ENCODE measurements around the gene ZNF496. TPM values are rescaled to one million over a fixed set of nuclear protein-coding genes. Genes with fewer than 3 reads are reported as not detected.

Gene ZNF496
- total RNA-seq, 1 donor from 2014 or later, result 30.3 TPM

GRCh38 chr1:247294282-247294681 is 37.4 kb downstream of the ZNF496 start:
- Histone ChIP-seq H2AFZ (ENCODE audit: low read depth, low read length) (no peak overlapping the region), H3K4me3 (ENCODE audit: insufficient read depth, low read depth, low read length) (peak overlapping the region; percentile 21), H3K36me3 (ENCODE audit: insufficient read depth, low read length) (peaks cover 5% of the 10 kb centered on the region), H3K4me2 (ENCODE audit: low read length) (peak overlapping the region; percentile 73), H3K27ac (ENCODE audit: low read depth, low read length) (no peak overlapping the region), H3K9me3 (ENCODE audit: insufficient read depth, low read depth, low read length) (no peaks in the 10 kb centered on the region), H3K9ac (ENCODE audit: low read length) (no peak overlapping the region), H3K4me1 (ENCODE audit: insufficient read depth, low read length) (peaks cover 26% of the 10 kb centered on the region), H3K27me3 (ENCODE audit: insufficient read depth, low read length) (no peaks in the 10 kb centered on the region), H3K79me2 (ENCODE audit: insufficient read depth, low read length) (no peaks in the 10 kb centered on the region), H4K20me1 (ENCODE audit: insufficient read depth, low read length) (no peaks in the 10 kb centered on the region)
- TF ChIP-seq EZH2 (IDR thresholded peaks at IDR 0.05; ENCODE audit: insufficient read depth, low read length), result no peak
- no peak for TF ChIP-seq CTCF (IDR thresholded peaks at IDR 0.05; ENCODE audit: insufficient read depth, low read depth, low read length)
- FAIRE-seq (no peak), DNase-seq (ENCODE audit: low read depth) (peak; percentile 91)
- Mint-ChIP-seq H3K4me3 (ENCODE audit: unreplicated experiment) (no peak overlapping the region), H3K4me1 (ENCODE audit: low read depth, unreplicated experiment) (peaks cover 50% of the 10 kb centered on the region), H3K27ac (ENCODE audit: unreplicated experiment) (peak overlapping the region; percentile 73), H3K9me3 (ENCODE audit: unreplicated experiment) (peaks cover 2% of the 10 kb centered on the region), H3K36me3 (ENCODE audit: low read depth, unreplicated experiment) (peaks cover 6% of the 10 kb centered on the region), H3K27me3 (ENCODE audit: low read depth, unreplicated experiment) (no peaks in the 10 kb centered on the region)

GRCh38 chr1:247293047-247293446 is 38.6 kb downstream of the ZNF496 start:
- no peaks in the 10 kb centered on the region for H3K9me3 ChIP-seq (ENCODE audit: insufficient read depth, low read depth, low read length)
- Mint-ChIP-seq H3K4me3 (ENCODE audit: unreplicated experiment) (no peak overlapping the region), H3K4me1 (ENCODE audit: low read depth, unreplicated experiment) (peaks cover 42% of the 10 kb centered on the region)

More at GRCh38 chr1:247293047-247293446, 38.6 kb downstream of the ZNF496 start:
- Histone ChIP-seq H3K4me1 (ENCODE audit: insufficient read depth, low read length) (peaks cover 26% of the 10 kb centered on the region), H2AFZ (ENCODE audit: low read depth, low read length) (no peak overlapping the region), H3K4me3 (ENCODE audit: insufficient read depth, low read depth, low read length) (no peak overlapping the region), H3K36me3 (ENCODE audit: insufficient read depth, low read length) (no peaks in the 10 kb centered on the region), H3K27me3 (ENCODE audit: insufficient read depth, low read length) (no peaks in the 10 kb centered on the region), H4K20me1 (ENCODE audit: insufficient read depth, low read length) (no peaks in the 10 kb centered on the region), H3K4me2 (ENCODE audit: low read length) (peak overlapping the region; percentile 20), H3K79me2 (ENCODE audit: insufficient read depth, low read length) (no peaks in the 10 kb centered on the region), H3K27ac (ENCODE audit: low read depth, low read length) (no peak overlapping the region), H3K9ac (ENCODE audit: low read length) (no peak overlapping the region)
- H3K36me3 Mint-ChIP-seq (ENCODE audit: low read depth, unreplicated experiment), result peaks cover 5% of the 10 kb centered on the region
- TF ChIP-seq CTCF (IDR thresholded peaks at IDR 0.05; ENCODE audit: insufficient read depth, low read depth, low read length), result no peak
- no peaks in the 10 kb centered on the region for H3K27me3 Mint-ChIP-seq (ENCODE audit: low read depth, unreplicated experiment)
- peaks cover 2% of the 10 kb centered on the region for H3K9me3 Mint-ChIP-seq (ENCODE audit: unreplicated experiment)
- H3K27ac Mint-ChIP-seq (ENCODE audit: unreplicated experiment), result no peak overlapping the region
- peak; percentile 77 for DNase-seq (ENCODE audit: low read depth)
- no peak for FAIRE-seq
